Trophoblast cell (in vitro differentiated cells and primary cell): ENCODE results near the gene HTRA3.

Source experiments
- DNase-seq, 2 donors: peaks; one replicate each; pipeline ENCODE4 v3.0.0-alpha.2; 2016
- H2AFZ ChIP-seq: 2 replicates; pipeline ENCODE4 v1.6.1; 2013; ENCODE audit warnings: low read length, moderate library complexity, mild to moderate bottlenecking; ENCODE audit not compliant: insufficient read depth, poor library complexity
- H2AK5ac ChIP-seq: 2 replicates; pipeline ENCODE4 v1.6.1; 2013; ENCODE audit warnings: mild to moderate bottlenecking, low read length
- H2BK120ac ChIP-seq: 2 replicates; pipeline ENCODE4 v1.6.1; 2013; ENCODE audit warnings: low read length, mild to moderate bottlenecking, moderate library complexity; ENCODE audit not compliant: insufficient read depth, poor library complexity
- H2BK12ac ChIP-seq: 2 replicates; pipeline ENCODE4 v1.6.1; 2013; ENCODE audit warnings: mild to moderate bottlenecking, low read length, moderate library complexity
- H2BK5ac ChIP-seq: 2 replicates; pipeline ENCODE4 v1.6.1; 2013; ENCODE audit warnings: low read length, low read depth, moderate library complexity, mild to moderate bottlenecking; ENCODE audit not compliant: poor library complexity
- H3K14ac ChIP-seq: 2 replicates; pipeline ENCODE4 v1.6.1; 2013; ENCODE audit warnings: mild to moderate bottlenecking, low read length
- H3K18ac ChIP-seq: 2 replicates; pipeline ENCODE4 v1.6.1; 2013; ENCODE audit warnings: mild to moderate bottlenecking, low read length
- H3K23ac ChIP-seq: 2 replicates; pipeline ENCODE4 v1.6.1; 2013; ENCODE audit warnings: low read length
- H3K27ac ChIP-seq: 2 replicates; pipeline ENCODE4 v1.5.1; 2013; ENCODE audit warnings: low read depth, mild to moderate bottlenecking, inconsistent platforms, low read length, moderate library complexity
- H3K27me3 ChIP-seq: 2 replicates; pipeline ENCODE4 v1.6.1; 2013; ENCODE audit warnings: inconsistent platforms, mild to moderate bottlenecking, low read length, moderate library complexity; ENCODE audit not compliant: insufficient read depth
- H3K36me3 ChIP-seq, 2 experiments: 1 replicate in 1 of 2; 2 replicates in 1 of 2; pipeline ENCODE4 v1.6.1; 2013; ENCODE audit warnings: low read length in 2 of 2, mild to moderate bottlenecking in 2 of 2, moderate library complexity in 1 of 2; ENCODE audit not compliant: insufficient read depth in 2 of 2, control insufficient read depth in 1 of 2
- H3K4ac ChIP-seq: 2 replicates; pipeline ENCODE4 v1.6.1; 2013; ENCODE audit warnings: low read depth, mild to moderate bottlenecking, low read length, moderate library complexity
- H3K4me1 ChIP-seq, 2 experiments: 1 replicate in 1 of 2; 2 replicates in 1 of 2; pipeline ENCODE4 v1.6.1; 2013; ENCODE audit warnings: low read length in 2 of 2, mild to moderate bottlenecking in 2 of 2, moderate library complexity in 1 of 2; ENCODE audit not compliant: insufficient read depth in 2 of 2, control insufficient read depth in 1 of 2
- H3K4me2 ChIP-seq: 2 replicates; pipeline ENCODE4 v1.6.1; 2013; ENCODE audit warnings: inconsistent platforms, mild to moderate bottlenecking, low read length, moderate library complexity
- H3K4me3 ChIP-seq: 2 replicates; pipeline ENCODE4 v1.5.1; 2013; ENCODE audit warnings: mild to moderate bottlenecking, low read depth, low read length, inconsistent platforms
- H3K79me1 ChIP-seq: one replicate; pipeline ENCODE4 v1.6.1; 2013; ENCODE audit warnings: low read length
- H3K79me2 ChIP-seq: 2 replicates; pipeline ENCODE4 v1.6.1; 2013; ENCODE audit warnings: low read length, mild to moderate bottlenecking; ENCODE audit not compliant: control insufficient read depth, insufficient read depth, poor library complexity
- H3K9ac ChIP-seq: 2 replicates; pipeline ENCODE4 v1.6.1; 2013; ENCODE audit warnings: mild to moderate bottlenecking, low read length
- H3K9me3 ChIP-seq: 2 replicates; pipeline ENCODE4 v1.6.1; 2013; ENCODE audit warnings: low read depth, mild to moderate bottlenecking, control low read depth, inconsistent platforms, low read length; ENCODE audit not compliant: insufficient read depth
- H4K12ac ChIP-seq: 2 replicates; pipeline ENCODE4 v1.6.1; 2013; ENCODE audit warnings: low read depth, mild to moderate bottlenecking, low read length, moderate library complexity
- H4K8ac ChIP-seq: 2 replicates; pipeline ENCODE4 v1.6.1; 2013; ENCODE audit warnings: low read depth, mild to moderate bottlenecking, low read length, moderate library complexity
- H4K91ac ChIP-seq: one replicate; pipeline ENCODE4 v1.6.1; 2013; ENCODE audit warnings: low read depth, mild to moderate bottlenecking, low read length, moderate library complexity
- WGBS: extraction: QIAGEN DNeasy Blood & Tissue Kit; methylation state at CpG from one replicate; pipeline ENCODE4 v1.1.7; 2013; ENCODE audit warnings: missing lambda C conversion rate; ENCODE audit not compliant: insufficient read length, insufficient coverage; ENCODE audit errors: extremely low coverage; 5-methylcytosine and 5-hydroxymethylcytosine counted together

Gene HTRA3

DNA sequence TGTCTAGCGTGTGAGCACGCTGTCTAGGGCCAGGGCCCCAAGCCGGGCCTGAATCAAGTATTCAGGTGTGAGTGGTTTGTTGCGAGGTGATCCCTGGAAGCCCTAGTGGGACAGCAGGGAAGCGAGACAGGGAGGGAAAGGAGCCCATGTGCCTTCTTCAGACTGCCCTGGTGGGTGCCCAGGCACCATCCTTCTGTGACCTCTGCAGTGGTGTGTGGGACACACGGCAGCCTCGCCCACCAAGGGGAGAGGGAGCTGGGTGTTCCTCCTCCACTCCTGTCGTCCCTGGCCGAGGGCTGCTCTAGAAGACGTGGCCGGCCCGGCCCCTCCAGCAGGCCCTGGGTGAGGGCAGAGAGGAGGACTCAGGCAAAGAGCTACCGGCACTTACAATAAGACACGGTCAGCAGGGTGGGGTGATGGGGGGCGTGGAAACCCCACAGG, 47.4 kb downstream of the HTRA3 start:
- no peak overlapping the region for H3K9ac ChIP-seq
- WGBS = no CpG with 5 or more reads among the region's 15 CpGs
- H2BK5ac ChIP-seq = no peak overlapping the region
- peaks cover 13 to 19% of the 10 kb centered on the region in 2 experiments for H3K4me1 ChIP-seq
- H3K27ac ChIP-seq = no peak overlapping the region
- peak overlapping the region; percentile 39 for H4K91ac ChIP-seq
- H4K12ac ChIP-seq = no peak overlapping the region
- H3K27me3 ChIP-seq = no peaks in the 10 kb centered on the region
- no peaks in the 10 kb centered on the region for H3K36me3 ChIP-seq
- H3K79me1 ChIP-seq = peaks cover 2% of the 10 kb centered on the region
- peak overlapping the region; percentile 49 for H2AK5ac ChIP-seq
- H3K4me3 ChIP-seq = no peak overlapping the region
- no peak overlapping the region for H3K4me2 ChIP-seq
- no peaks in the 10 kb centered on the region for H3K9me3 ChIP-seq
- no peak overlapping the region for H3K18ac ChIP-seq
- peak overlapping the region; percentile 28 for H3K14ac ChIP-seq
- H2AFZ ChIP-seq = no peak overlapping the region
- DNase-seq = no peak
- H2BK120ac ChIP-seq = no peak overlapping the region
- no peak overlapping the region for H3K23ac ChIP-seq
- H4K8ac ChIP-seq = no peak overlapping the region
- H2BK12ac ChIP-seq = peak overlapping the region; percentile 72
- no peak overlapping the region for H3K4ac ChIP-seq
- H3K79me2 ChIP-seq = no peaks in the 10 kb centered on the region

GRCh38 chr4:8317474-8317873, 47.9 kb downstream of the HTRA3 start:
- Histone ChIP-seq H3K27me3 (no peaks in the 10 kb centered on the region), H4K91ac (no peak overlapping the region), H4K8ac (no peak overlapping the region), H3K14ac (no peak overlapping the region), H4K12ac (no peak overlapping the region), H2BK5ac (no peak overlapping the region), H2BK12ac (no peak overlapping the region), H3K4ac (no peak overlapping the region), H3K9ac (no peak overlapping the region), H2AFZ (no peak overlapping the region), H3K4me2 (no peak overlapping the region), H2AK5ac (no peak overlapping the region), H3K23ac (no peak overlapping the region), H2BK120ac (no peak overlapping the region), H3K27ac (no peak overlapping the region), H3K9me3 (no peaks in the 10 kb centered on the region), H3K4me1 (peaks cover 13 to 20% of the 10 kb centered on the region in 2 experiments), H3K79me1 (peaks cover 2% of the 10 kb centered on the region), H3K36me3 (no peaks in the 10 kb centered on the region), H3K79me2 (no peaks in the 10 kb centered on the region), H3K18ac (no peak overlapping the region), H3K4me3 (no peak overlapping the region)
- WGBS = no CpG with 5 or more reads among the region's 6 CpGs
- no peak for DNase-seq

- Histone ChIP-seq H3K4me1 (peaks cover 13 to 25% of the 10 kb centered on the region in 2 experiments), H3K23ac (no peak overlapping the region), H3K14ac (no peak overlapping the region), H2BK5ac (no peak overlapping the region), H4K91ac (no peak overlapping the region), H2BK120ac (no peak overlapping the region), H3K79me1 (peaks cover 2% of the 10 kb centered on the region), H3K4me2 (no peak overlapping the region), H3K79me2 (no peaks in the 10 kb centered on the region), H3K27me3 (no peaks in the 10 kb centered on the region), H4K12ac (no peak overlapping the region), H4K8ac (no peak overlapping the region), H2AFZ (no peak overlapping the region), H3K4ac (no peak overlapping the region), H2BK12ac (no peak overlapping the region), H3K9ac (no peak overlapping the region), H3K18ac (no peak overlapping the region), H2AK5ac (no peak overlapping the region), H3K9me3 (no peaks in the 10 kb centered on the region), H3K36me3 (no peaks in the 10 kb centered on the region), H3K4me3 (no peak overlapping the region), H3K27ac (no peak overlapping the region)
- no peak for DNase-seq
- no CpG with 5 or more reads among the region's 7 CpGs for WGBS
These were observed 49.0 kb downstream of the HTRA3 start for GRCh38 chr4:8318509-8318908.

GRCh38 chr4:8319061-8319460, 49.5 kb downstream of the HTRA3 start:
- Histone ChIP-seq H3K4me2 (no peak overlapping the region), H3K9me3 (no peaks in the 10 kb centered on the region), H3K79me1 (peaks cover 2% of the 10 kb centered on the region), H4K8ac (no peak overlapping the region), H3K4ac (no peak overlapping the region), H2AK5ac (no peak overlapping the region), H3K14ac (no peak overlapping the region), H4K12ac (no peak overlapping the region), H4K91ac (no peak overlapping the region), H2AFZ (no peak overlapping the region), H3K9ac (no peak overlapping the region), H3K27ac (no peak overlapping the region), H3K23ac (no peak overlapping the region), H3K79me2 (no peaks in the 10 kb centered on the region), H2BK120ac (no peak overlapping the region), H3K18ac (no peak overlapping the region), H3K27me3 (no peaks in the 10 kb centered on the region), H3K36me3 (no peaks in the 10 kb centered on the region), H2BK5ac (no peak overlapping the region), H2BK12ac (no peak overlapping the region), H3K4me3 (no peak overlapping the region), H3K4me1 (peaks cover 13 to 25% of the 10 kb centered on the region in 2 experiments)
- WGBS = no CpG with 5 or more reads among the region's 6 CpGs
- DNase-seq = no peak
